ENCODE results near the gene KHDC4.

KHDC4 gene

DNA sequence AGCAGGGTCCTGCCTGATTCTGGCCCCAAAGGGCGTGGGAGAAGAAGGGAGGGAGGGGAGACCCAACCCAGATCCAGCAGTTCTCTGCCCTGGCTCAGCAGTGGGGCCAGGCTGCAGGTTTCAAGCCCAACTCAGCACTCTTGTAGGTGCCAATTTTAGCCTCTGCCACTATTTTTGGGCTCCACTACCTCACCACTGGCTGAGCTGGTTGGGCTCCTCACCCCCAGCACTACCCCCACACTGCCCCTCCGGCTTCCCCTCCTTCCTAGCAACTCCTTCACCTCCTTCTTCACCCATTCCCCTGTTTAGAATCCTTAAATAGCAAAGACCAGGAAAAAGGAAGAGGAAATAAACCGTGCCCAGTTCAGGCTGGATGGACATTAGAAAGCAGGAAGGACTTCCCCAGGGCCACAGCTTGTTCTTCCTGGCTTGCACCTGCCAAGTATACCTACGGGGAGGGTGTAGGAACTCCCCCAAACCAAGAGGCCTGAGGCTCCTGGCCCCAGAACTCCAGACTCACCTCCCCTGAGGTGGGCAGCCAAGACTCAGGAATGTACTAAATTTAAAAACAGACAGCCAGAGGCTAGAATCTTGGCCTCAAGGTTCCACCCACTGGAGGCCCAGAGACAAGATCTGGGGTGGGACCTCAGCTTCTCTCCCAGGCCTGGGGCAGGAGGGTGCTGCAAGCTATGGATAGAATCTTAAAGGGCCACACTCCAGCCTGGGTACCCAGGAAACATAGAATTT lies 45.6 kb upstream of the KHDC4 start:
- TF ChIP-seq, protein P1, sequence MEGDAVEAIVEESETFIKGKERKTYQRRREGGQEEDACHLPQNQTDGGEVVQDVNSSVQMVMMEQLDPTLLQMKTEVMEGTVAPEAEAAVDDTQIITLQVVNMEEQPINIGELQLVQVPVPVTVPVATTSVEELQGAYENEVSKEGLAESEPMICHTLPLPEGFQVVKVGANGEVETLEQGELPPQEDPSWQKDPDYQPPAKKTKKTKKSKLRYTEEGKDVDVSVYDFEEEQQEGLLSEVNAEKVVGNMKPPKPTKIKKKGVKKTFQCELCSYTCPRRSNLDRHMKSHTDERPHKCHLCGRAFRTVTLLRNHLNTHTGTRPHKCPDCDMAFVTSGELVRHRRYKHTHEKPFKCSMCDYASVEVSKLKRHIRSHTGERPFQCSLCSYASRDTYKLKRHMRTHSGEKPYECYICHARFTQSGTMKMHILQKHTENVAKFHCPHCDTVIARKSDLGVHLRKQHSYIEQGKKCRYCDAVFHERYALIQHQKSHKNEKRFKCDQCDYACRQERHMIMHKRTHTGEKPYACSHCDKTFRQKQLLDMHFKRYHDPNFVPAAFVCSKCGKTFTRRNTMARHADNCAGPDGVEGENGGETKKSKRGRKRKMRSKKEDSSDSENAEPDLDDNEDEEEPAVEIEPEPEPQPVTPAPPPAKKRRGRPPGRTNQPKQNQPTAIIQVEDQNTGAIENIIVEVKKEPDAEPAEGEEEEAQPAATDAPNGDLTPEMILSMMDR (IDR thresholded peaks at IDR 0.05), result no peak
- Histone ChIP-seq H3K9ac (no peak overlapping the region), H2AFZ (no peak overlapping the region), H3K9me3 (ENCODE audit: control insufficient read depth, low read length) (no peaks in the 10 kb centered on the region), H3K27ac (peak overlapping the region; percentile 80), H3K4me2 (ENCODE audit: low read length) (peak overlapping the region; percentile 85), H3K36me3 (ENCODE audit: control insufficient read depth, insufficient read depth, low read length) (no peaks in the 10 kb centered on the region), H3K4me1 (peaks cover 26% of the 10 kb centered on the region), H3K27me3 (ENCODE audit: control insufficient read depth, insufficient read depth, low read length) (no peaks in the 10 kb centered on the region), H3K4me3 (ENCODE audit: low read depth, low read length) (peak overlapping the region; percentile 92), H3K79me2 (no peaks in the 10 kb centered on the region)

DNA sequence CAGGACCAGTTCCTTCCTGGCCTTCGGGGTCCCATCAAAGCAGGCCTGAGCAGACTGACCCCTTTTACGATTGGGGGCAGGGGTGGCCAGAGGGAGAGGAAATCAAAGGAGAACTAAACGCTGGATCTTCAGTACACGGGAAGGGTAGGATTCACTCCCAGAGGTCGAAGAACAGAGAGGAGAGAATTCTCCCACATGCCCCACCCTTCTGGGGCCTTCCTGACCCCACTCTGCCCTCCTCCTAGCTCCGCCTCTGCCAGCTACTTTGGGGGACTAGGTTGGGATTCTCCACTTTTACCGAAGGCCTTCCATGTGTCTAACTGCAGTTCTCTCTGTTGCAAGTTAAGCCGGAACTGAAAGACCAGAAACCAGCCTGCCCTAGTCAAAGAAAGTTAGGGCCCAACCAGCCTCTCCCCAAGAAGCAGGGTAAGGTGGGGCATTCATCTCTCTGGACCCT lies 44.8 kb upstream of the KHDC4 start:
- Histone ChIP-seq H3K4me3 (ENCODE audit: low read depth, low read length) (peak overlapping the region; percentile 92), H3K27ac (peak overlapping the region; percentile 80), H3K4me2 (ENCODE audit: low read length) (peak overlapping the region; percentile 85), H3K9me3 (ENCODE audit: control insufficient read depth, low read length) (no peaks in the 10 kb centered on the region), H3K27me3 (ENCODE audit: control insufficient read depth, insufficient read depth, low read length) (no peaks in the 10 kb centered on the region), H3K9ac (no peak overlapping the region), H3K36me3 (ENCODE audit: control insufficient read depth, insufficient read depth, low read length) (no peaks in the 10 kb centered on the region), H2AFZ (peak overlapping the region; percentile 77), H3K79me2 (no peaks in the 10 kb centered on the region), H3K4me1 (peaks cover 21% of the 10 kb centered on the region)
- TF ChIP-seq, protein P1 (IDR thresholded peaks at IDR 0.05), result no peak

DNA sequence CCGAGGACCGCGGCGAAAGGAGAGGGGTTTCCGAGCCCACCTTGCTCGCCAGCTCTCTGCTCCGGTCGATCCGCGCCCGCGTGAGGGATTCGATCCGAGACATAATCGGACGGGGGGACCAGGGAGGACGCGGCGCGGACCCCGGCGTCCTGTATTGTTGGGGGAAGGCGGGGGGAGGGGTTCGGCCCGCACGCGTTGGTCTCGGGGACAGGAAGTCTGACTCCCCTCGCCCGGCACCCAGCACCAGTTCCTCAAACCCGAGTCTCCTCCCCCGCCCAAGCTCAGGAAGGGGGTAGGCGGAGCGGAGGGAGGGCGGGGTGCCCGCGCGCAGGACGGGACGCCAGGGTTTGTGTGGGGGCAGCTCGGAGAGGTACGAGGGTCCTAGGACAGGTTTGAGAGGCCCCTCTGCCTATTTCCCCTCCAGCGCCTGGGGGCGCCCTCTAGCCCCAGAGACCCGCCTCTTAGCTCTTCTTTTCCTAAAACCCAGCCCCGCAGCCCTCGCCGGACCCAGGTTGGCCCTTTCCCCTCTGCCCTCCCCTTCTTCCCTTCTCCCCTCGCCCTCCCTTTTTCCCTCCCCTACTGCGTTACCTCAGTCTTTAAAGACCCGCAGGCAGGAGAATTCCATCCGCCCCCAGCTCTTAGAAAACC lies 44.2 kb upstream of the KHDC4 start, which contains the start of gene ARHGEF2:
ARHGEF2 (minus strand) TSS at position 223 of the 648 bp plus-strand sequence; CDS start at position 103, 120 bp downstream.
- TF ChIP-seq, protein P1 (IDR thresholded peaks at IDR 0.05), result no peak
- Histone ChIP-seq H3K4me1 (peaks cover 16% of the 10 kb centered on the region), H3K79me2 (no peaks in the 10 kb centered on the region), H3K9me3 (ENCODE audit: control insufficient read depth, low read length) (no peaks in the 10 kb centered on the region), H3K9ac (peak within 1 kb of the TSS; percentile 37), H3K27ac (peak within 1 kb of the TSS; percentile 80), H3K36me3 (ENCODE audit: control insufficient read depth, insufficient read depth, low read length) (no peaks in the 10 kb centered on the region), H3K27me3 (ENCODE audit: control insufficient read depth, insufficient read depth, low read length) (no peaks in the 10 kb centered on the region), H3K4me2 (ENCODE audit: low read length) (peak within 1 kb of the TSS; percentile 85), H3K4me3 (ENCODE audit: low read depth, low read length) (peak within 1 kb of the TSS; percentile 92), H2AFZ (peak within 1 kb of the TSS; percentile 77)

DNA sequence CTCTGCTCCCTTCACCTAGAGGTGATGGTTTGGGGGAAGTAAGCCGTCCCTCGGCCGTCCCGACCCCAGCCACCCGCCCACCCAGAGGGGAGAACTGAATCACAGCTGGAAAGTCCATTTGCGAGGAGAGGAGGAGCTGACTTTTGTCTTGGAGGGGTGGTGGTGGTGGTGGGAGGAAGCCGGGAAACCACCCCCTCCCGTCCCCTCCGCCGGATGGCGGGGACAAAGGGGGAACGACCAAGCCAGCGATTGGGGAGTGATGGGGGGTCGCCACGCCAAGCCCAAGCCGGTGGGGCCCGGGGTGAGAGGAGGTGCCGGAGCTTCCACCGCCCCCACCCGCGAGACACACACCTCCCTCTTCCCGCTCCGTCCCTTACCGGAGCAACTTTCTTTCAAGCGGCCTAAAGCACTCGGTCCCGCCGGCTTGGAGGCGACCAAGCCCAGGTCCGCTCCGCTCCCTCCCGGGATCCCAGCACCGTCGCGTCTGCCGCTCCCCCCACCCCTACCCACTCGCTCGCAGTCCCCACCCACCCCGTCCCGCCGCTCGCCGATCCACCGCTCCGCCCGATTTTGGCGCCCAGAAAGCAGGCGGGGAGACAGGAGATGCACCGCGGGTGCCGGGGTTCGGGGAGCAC lies 43.6 kb upstream of the KHDC4 start:
- TF ChIP-seq, protein P1 (IDR thresholded peaks at IDR 0.05), result no peak
- Histone ChIP-seq H3K27me3 (ENCODE audit: control insufficient read depth, insufficient read depth, low read length) (no peaks in the 10 kb centered on the region), H3K4me2 (ENCODE audit: low read length) (peak overlapping the region; percentile 85), H3K9me3 (ENCODE audit: control insufficient read depth, low read length) (no peaks in the 10 kb centered on the region), H3K9ac (peak overlapping the region; percentile 37), H2AFZ (peak overlapping the region; percentile 77), H3K27ac (peak overlapping the region; percentile 80), H3K4me3 (ENCODE audit: low read depth, low read length) (peak overlapping the region; percentile 92), H3K4me1 (peaks cover 13% of the 10 kb centered on the region), H3K79me2 (no peaks in the 10 kb centered on the region), H3K36me3 (ENCODE audit: control insufficient read depth, insufficient read depth, low read length) (no peaks in the 10 kb centered on the region)
